ENCODE measurements around the gene CENPM.

Gene CENPM

GRCh38 chr22:41915786-41916493 lies 31.0 kb downstream of the CENPM start:
- in situ Hi-C loops (cut with MboI; ENCODE audit: low sequenced_read_pairs) = no loop called here

- in situ Hi-C loops (cut with MboI; ENCODE audit: low sequenced_read_pairs) = no loop called here
Measured at GRCh38 chr22:41915035-41915785, 31.7 kb downstream of the CENPM start, which contains the start of gene SHISA8. SHISA8 (minus strand) TSS chr22:41915074; CDS start chr22:41914667, 407 bp downstream.

- in situ Hi-C loops (cut with MboI; ENCODE audit: low sequenced_read_pairs) = no loop called here
Measured at GRCh38 chr22:41914611-41915034, 32.3 kb downstream of the CENPM start.

- in situ Hi-C loops (cut with MboI; ENCODE audit: low sequenced_read_pairs) = no loop called here
Measured at GRCh38 chr22:41913842-41914534, 33.0 kb downstream of the CENPM start.

- in situ Hi-C loops (cut with MboI; ENCODE audit: low sequenced_read_pairs) = no loop called here
Measured at GRCh38 chr22:41913040-41913719, 33.8 kb downstream of the CENPM start.

GRCh38 chr22:41912338-41913039 lies 34.5 kb downstream of the CENPM start:
- in situ Hi-C loops (cut with MboI; ENCODE audit: low sequenced_read_pairs) = no loop called here

- in situ Hi-C loops (cut with MboI; ENCODE audit: low sequenced_read_pairs) = no loop called here
Measured at GRCh38 chr22:41911001-41911611, 35.8 kb downstream of the CENPM start.

GRCh38 chr22:41910050-41911000 lies 36.6 kb downstream of the CENPM start:
- in situ Hi-C loops (cut with MboI; ENCODE audit: low sequenced_read_pairs) = no loop called here

- in situ Hi-C loops (cut with MboI; ENCODE audit: low sequenced_read_pairs) = no loop called here
Measured at GRCh38 chr22:41909310-41910049, 37.5 kb downstream of the CENPM start.

GRCh38 chr22:41908411-41909309 lies 38.3 kb downstream of the CENPM start:
- in situ Hi-C loops (cut with MboI; ENCODE audit: low sequenced_read_pairs) = no loop called here

GRCh38 chr22:41907436-41908401 lies 39.2 kb downstream of the CENPM start:
- in situ Hi-C loops (cut with MboI; ENCODE audit: low sequenced_read_pairs) = no loop called here

GRCh38 chr22:41906822-41907221 lies 40.1 kb downstream of the CENPM start:
- in situ Hi-C loops (cut with MboI; ENCODE audit: low sequenced_read_pairs) = no loop called here

- in situ Hi-C loops (cut with MboI; ENCODE audit: low sequenced_read_pairs) = no loop called here
Measured at GRCh38 chr22:41905411-41906202, 41.3 kb downstream of the CENPM start.

- in situ Hi-C loops (cut with MboI; ENCODE audit: low sequenced_read_pairs) = no loop called here
Measured at GRCh38 chr22:41904450-41905410, 42.2 kb downstream of the CENPM start.

Data from HL-60/S4 (cell line).